ENCODE results near the gene RFX3.

DNA sequence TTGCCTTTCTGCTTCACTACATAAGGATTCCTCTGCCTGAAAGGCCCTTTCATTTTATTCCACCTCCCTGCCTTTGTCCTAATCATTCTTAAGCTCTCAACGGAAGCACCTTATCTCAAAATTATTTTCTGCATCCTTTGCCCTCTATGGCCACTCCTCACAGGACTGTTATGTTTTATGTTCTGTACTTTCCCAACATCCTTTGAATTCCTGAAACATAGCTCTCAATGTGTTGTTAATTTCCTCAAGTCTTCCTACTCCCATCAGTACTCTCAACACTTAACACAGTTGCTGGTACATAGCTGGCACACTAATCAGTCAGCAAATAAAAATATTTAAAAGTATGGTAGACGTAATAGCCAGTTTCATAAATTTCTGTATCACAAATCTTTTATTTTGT, 193.0 kb downstream of the RFX3 start:
- TF ChIP-seq CTCF (IDR thresholded peaks at IDR 0.05), result no peak
- no peak for TF ChIP-seq POLR2A (IDR thresholded peaks at IDR 0.05)
- TF ChIP-seq POLR2AphosphoS5 (IDR thresholded peaks at IDR 0.05), result peak in 1 of 2 donors; percentile 27
- TF ChIP-seq EP300 (IDR thresholded peaks at IDR 0.05), result peak in 1 of 4 donors; percentile 18
